ENCODE data around the gene HAUS3.
"Not testable (repeated sequence)": the region's sequence is repeated elsewhere in the genome, so short reads cannot be mapped to it uniquely, and the experiment has no call there.

Gene HAUS3

DNA sequence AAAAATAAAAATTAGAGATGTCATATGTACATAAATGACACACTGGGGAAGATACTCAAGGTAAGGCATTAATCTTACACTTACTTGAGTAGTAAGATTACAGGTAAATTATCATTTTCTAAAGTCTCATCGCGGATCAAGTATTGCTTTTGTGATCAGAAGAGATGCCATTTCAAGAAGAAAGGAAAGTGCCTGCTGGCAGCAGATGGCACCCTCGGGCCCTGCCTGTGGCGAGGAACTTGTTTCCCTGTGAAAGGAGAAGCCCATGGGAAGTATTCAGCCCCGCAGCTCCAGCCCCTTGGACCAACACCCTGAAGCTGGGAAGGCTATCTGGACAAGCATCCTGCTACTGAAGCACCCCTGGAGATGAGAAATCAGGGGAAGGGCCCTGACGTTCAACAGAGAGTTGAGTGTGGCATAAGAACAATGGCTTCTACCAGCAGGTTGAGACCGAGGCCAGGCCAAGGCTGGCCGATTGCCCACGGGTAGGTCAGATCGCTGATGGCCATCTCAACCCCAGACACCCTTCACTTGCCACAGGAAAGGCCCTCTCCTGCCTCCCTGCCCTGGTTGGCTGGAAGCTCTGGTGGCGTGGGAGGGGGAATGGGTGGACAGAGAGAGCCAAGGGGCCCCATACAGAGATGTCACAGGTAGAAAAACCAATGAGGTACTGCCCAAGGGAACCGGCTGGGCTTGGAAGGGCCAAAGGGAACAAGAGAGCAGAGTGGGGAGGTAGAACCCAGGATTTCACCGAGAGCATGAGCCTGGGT is 38.8 kb upstream of the HAUS3 start:
- TF ChIP-seq, protein P1, sequence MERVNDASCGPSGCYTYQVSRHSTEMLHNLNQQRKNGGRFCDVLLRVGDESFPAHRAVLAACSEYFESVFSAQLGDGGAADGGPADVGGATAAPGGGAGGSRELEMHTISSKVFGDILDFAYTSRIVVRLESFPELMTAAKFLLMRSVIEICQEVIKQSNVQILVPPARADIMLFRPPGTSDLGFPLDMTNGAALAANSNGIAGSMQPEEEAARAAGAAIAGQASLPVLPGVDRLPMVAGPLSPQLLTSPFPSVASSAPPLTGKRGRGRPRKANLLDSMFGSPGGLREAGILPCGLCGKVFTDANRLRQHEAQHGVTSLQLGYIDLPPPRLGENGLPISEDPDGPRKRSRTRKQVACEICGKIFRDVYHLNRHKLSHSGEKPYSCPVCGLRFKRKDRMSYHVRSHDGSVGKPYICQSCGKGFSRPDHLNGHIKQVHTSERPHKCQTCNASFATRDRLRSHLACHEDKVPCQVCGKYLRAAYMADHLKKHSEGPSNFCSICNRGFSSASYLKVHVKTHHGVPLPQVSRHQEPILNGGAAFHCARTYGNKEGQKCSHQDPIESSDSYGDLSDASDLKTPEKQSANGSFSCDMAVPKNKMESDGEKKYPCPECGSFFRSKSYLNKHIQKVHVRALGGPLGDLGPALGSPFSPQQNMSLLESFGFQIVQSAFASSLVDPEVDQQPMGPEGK (CRISPR knock-in tag; IDR thresholded peaks at IDR 0.05; ENCODE audit: borderline replicate concordance): no peak
- TF ChIP-seq PPARA (CRISPR knock-in tag; IDR thresholded peaks at IDR 0.05; ENCODE audit: borderline replicate concordance) (no peak), TOX (CRISPR knock-in tag; IDR thresholded peaks at IDR 0.05; ENCODE audit: borderline replicate concordance) (no peak)
- TF ChIP-seq, protein P2, sequence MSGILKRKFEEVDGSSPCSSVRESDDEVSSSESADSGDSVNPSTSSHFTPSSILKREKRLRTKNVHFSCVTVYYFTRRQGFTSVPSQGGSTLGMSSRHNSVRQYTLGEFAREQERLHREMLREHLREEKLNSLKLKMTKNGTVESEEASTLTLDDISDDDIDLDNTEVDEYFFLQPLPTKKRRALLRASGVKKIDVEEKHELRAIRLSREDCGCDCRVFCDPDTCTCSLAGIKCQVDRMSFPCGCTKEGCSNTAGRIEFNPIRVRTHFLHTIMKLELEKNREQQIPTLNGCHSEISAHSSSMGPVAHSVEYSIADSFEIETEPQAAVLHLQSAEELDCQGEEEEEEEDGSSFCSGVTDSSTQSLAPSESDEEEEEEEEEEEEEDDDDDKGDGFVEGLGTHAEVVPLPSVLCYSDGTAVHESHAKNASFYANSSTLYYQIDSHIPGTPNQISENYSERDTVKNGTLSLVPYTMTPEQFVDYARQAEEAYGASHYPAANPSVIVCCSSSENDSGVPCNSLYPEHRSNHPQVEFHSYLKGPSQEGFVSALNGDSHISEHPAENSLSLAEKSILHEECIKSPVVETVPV (CRISPR knock-in tag; IDR thresholded peaks at IDR 0.05): no peak
- 0 out of 3 replicates have a peak, but pooled peaks have one; percentile 25 for ATAC-seq

DNA sequence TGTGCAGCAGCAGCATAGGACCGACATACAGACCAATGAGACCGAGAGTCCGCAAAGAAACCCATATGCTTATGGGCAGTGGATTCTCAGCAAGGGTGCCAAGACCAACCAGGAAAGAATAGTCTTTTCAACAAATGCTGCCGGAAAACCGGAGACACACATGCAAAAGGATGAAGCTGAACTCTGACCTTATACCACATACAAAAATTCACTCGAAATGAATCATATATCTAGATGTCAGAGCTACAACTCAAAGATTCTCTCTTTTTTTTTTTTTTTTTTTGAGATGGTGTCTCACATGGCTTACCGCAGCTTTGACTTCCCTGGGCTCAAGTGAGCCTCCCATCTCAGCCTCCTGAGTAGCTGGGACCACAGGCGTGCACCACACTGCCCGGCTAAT is 36.0 kb upstream of the HAUS3 start:
- no peak for TF ChIP-seq PPARA (CRISPR knock-in tag; IDR thresholded peaks at IDR 0.05; ENCODE audit: borderline replicate concordance)
- TF ChIP-seq ZNF8 (CRISPR knock-in tag; IDR thresholded peaks at IDR 0.05): no peak
- ATAC-seq: no peak

DNA sequence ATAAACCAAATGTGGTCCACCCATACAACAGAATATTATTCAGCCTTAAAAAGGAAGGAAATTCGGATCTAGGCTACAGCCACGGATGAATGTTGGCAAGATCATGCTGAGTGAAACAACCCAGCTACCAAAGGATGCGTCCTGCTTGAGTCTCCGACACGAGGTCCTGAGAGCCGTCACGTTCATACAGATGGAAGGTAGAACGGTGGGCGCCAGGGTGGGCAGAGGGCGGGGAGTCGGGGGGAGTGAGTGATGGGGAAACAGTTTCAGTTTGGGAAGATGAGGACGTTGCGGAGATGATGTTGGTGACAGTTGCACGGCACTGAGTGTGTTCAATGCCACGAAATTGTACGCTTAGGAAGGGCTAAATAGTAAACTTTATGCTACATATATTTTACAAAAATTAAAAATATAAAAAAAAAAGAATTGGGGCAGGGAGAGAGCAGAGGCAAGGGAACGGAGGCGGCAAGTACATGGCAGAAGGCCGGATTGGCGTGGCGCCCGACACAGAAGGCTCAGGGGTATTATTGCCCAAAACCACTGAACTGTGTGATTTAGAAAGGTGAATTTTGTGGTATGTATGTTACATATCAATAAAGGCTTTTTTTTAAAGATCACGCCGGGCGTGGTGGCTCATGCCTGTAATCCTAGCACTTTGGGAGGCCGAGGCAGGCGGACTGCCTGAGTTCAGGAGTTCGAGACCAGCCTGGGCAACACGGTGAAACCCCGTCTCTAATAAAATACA is 34.8 kb upstream of the HAUS3 start:
- TF ChIP-seq ZC3H10 (CRISPR knock-in tag; IDR thresholded peaks at IDR 0.05): no peak
- TF ChIP-seq RARB (CRISPR knock-in tag; IDR thresholded peaks at IDR 0.05): no peak
- TF ChIP-seq ARNTL (CRISPR knock-in tag; IDR thresholded peaks at IDR 0.05; ENCODE audit: borderline replicate concordance, low read depth): no peak
- TF ChIP-seq BACH2 (CRISPR knock-in tag; IDR thresholded peaks at IDR 0.05; ENCODE audit: borderline replicate concordance): no peak
- no peak for TF ChIP-seq ZFP30 (CRISPR knock-in tag; IDR thresholded peaks at IDR 0.05)
- TF ChIP-seq ZNF8 (CRISPR knock-in tag; IDR thresholded peaks at IDR 0.05): no peak
- TF ChIP-seq ZNF70 (CRISPR knock-in tag; IDR thresholded peaks at IDR 0.05): no peak
- TF ChIP-seq, protein P2 (CRISPR knock-in tag; IDR thresholded peaks at IDR 0.05): no peak
- ATAC-seq: no peak

DNA sequence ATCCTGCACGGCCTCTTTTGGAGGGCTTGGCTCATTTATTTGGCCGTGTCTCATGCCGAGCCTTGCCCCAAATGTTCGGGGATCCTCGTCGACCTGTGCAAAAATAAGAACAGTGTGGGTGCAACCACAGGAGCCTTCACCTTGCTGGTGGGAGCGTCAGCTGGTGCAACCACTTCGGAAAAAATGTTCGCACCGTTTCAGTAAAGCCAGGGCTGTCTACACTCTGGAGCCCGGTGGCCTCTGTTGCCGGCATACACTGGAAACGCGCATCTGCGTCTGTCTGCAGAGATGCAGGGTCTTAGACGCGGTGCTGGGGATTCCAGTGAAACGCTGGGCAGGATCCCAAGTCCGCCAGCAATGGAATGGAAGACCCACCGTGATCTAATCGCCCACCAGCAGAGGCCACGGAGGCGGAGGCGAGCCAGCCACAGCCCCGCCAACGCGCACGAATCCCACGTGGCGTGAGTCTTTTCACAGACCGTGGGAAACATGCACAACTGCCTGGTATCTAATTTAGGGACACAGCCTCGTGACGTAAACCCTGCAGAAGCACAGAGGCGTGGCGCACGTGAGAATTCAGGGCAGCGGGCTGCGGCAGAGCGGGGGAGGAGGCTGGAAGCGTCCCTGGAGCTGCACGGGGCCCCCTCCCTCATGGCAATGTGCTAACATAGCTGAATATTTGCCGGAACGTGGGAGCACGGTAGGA is 33.8 kb upstream of the HAUS3 start:
- TF ChIP-seq, protein P3, sequence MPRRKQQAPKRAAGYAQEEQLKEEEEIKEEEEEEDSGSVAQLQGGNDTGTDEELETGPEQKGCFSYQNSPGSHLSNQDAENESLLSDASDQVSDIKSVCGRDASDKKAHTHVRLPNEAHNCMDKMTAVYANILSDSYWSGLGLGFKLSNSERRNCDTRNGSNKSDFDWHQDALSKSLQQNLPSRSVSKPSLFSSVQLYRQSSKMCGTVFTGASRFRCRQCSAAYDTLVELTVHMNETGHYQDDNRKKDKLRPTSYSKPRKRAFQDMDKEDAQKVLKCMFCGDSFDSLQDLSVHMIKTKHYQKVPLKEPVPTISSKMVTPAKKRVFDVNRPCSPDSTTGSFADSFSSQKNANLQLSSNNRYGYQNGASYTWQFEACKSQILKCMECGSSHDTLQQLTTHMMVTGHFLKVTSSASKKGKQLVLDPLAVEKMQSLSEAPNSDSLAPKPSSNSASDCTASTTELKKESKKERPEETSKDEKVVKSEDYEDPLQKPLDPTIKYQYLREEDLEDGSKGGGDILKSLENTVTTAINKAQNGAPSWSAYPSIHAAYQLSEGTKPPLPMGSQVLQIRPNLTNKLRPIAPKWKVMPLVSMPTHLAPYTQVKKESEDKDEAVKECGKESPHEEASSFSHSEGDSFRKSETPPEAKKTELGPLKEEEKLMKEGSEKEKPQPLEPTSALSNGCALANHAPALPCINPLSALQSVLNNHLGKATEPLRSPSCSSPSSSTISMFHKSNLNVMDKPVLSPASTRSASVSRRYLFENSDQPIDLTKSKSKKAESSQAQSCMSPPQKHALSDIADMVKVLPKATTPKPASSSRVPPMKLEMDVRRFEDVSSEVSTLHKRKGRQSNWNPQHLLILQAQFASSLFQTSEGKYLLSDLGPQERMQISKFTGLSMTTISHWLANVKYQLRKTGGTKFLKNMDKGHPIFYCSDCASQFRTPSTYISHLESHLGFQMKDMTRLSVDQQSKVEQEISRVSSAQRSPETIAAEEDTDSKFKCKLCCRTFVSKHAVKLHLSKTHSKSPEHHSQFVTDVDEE (CRISPR knock-in tag; IDR thresholded peaks at IDR 0.05): no peak
- TF ChIP-seq, protein P1 (CRISPR knock-in tag; IDR thresholded peaks at IDR 0.05; ENCODE audit: borderline replicate concordance): no peak
- ATAC-seq: no peak

DNA sequence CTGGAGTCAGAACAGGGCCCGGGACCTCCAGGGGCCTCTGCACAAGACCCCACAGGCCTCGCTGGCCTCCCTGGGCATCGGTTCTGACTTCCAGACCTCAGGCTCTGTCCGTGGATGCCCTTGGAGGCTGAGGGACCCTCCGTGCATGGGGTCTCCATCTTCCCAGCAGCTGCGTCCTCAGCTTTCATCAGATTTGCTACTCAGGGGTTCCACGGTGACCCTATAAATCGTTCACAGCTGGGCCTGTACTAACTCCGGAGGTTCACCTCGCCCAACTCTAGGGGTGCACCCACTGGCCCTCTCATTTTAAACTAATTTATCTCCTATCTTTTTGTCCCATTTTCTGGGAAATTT is 33.1 kb upstream of the HAUS3 start:
- not testable (repeated sequence) for ATAC-seq

Measured in SK-N-SH treated with all-trans-retinoic acid at 6 μM for 48 hours (cell line).